HG03066 (cell line): ENCODE data around the gene PTPRN2.
"Not testable (repeated sequence)": the region's sequence is repeated elsewhere in the genome, so short reads cannot be mapped to it uniquely, and the experiment has no call there.

Experiments
- ATAC-seq: cut with Tn5 transposase; IDR thresholded peaks from one replicate; pipeline ENCODE4 v1.9.1; 2021; ENCODE audit warnings: low read depth; ENCODE audit not compliant: unreplicated experiment

PTPRN2 gene

DNA sequence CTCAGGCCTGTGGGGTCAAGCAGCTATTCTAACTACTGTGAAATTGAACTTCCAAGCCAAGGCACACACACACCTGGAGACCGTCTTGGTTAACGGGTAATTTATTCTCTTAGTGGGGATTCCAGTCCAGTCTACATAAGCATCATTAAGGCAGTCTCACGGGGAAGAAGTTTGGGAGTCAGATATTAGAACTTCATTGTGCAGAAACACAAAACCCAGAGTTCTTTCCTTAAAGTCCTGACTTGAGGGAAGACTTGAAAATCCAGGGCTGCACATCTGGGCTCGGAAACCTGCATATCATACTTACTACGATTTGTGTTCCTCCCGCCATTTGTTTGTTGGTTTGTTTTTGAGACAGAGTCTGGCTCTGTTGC is 112.0 kb downstream of the PTPRN2 start:
- ATAC-seq = no peak

DNA sequence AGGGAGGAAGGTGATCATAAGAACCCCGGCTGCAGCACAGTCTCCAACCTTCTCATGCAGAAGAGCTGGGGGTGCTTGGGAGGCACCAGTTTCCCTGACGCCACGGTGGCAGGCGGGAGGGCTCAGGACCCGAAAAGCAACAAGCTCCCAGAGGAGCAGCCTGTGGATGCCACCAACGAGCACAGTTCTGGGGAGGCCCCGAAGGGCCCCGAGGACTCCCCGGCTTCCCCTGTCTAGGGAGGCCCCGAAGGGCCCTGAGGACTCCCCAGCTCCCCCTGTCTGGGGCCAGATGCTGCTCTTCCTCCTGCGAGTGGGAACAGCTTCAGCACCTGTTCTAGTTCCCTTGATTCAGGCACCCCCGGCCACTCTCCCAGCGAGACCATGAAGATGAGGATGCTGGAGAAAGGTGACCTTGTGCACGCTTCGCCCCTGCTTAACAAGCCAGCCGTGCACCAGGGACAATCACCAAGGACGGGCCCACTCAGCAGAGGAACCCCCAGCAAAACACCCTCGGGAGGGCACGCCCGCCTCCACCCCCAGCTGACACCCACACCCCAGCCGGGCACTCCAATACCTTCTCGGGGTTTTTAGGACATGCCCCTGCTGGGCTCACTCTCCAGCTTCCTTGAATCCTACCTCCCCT is 112.5 kb downstream of the PTPRN2 start:
- ATAC-seq = no peak

DNA sequence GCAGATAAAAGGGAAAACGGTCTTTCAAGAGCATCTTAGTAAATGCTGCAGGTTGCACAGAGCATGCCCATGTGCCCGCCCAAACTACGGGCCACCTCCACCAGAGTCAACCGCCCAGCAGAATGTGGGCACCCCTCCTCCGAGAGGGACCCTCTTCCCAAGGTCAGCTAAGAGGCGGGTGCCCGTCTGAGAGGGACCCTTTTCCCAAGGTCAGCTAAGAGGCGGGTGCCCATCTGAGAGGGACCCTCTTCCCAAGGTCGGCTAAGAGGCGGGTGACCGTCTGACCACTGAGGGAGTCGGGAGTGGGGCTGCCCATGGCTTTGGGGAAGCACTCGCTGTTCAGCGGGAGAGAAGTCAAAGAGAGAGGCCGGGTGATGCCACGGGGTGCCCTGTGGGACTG is 113.1 kb downstream of the PTPRN2 start:
- no peak for ATAC-seq

DNA sequence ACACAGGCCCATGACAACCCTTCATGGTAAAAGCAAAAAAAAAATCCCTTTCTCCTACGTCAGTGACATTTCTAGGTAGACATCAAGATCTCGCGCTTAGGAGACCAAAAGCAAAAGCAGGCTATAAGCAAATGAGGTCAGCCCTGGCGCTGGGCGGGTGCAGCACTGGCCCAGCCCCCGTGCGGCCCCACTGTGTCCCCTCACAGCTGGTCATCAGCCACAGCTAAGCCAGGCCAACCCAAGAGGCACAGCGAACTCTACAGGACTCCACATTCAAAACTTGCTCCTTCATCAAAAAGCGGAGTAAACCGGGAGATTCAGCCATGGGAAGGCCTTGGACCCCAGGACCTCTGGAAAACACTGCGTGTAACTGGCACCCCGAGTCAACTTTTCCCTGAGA is 113.7 kb downstream of the PTPRN2 start:
- ATAC-seq = no peak

DNA sequence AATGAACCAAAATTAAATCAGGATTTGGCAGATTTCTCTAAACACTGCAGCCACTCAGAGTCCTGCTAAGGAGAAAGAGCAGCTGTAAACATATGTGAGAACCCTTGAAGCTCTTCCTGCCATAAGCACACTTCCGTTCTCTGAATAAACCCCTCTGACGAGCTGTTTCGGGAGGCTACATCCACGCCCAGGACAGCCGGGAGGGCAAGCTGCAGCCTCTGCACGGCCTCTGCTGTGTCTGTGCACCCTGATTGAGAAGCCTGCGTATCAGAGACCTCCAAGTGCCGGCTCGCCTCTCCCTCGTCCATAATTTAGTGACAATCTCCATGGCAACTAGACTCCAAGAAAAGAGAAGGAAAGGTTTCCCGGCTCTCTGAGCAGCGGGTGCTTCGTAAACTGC is 114.4 kb downstream of the PTPRN2 start:
- no peak for ATAC-seq

DNA sequence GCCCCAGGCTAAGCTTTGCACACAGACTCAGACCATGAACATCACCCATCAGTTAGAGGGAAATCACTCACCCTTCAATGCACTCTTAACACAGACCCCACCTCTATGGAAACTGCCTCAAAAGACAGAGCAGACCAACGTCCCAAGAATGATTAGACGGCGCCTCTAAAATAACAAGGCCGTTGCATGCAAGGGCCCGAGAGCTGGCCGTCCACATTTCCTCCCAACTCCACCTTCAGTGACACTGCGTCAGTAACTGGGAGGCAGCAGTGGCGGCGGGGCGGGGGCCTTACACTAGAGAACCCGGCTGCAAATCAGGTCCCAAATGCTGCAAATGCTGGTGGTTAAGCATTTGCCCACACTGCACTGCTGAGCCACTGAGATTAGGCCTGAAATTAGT is 115.0 kb downstream of the PTPRN2 start:
- ATAC-seq = no peak

DNA sequence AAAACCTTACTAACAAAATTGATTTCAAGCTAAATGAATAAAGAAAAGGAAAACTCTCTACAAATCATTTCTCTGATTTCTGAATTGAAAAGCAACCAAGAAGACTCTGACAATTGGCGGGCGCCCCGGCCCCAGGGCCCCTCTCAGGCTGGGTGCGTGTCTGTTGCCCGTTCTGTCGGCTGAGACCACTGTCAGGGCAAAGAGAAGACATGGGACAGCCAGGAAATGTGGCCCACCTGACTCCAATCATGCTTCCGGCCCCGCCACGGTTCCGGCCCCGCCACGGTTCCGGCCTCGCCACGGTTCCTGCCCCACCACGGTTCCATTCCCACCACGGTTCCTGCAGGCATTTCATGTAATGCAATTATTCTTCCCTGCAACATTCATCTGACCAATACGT is 115.9 kb downstream of the PTPRN2 start:
- ATAC-seq = no peak

DNA sequence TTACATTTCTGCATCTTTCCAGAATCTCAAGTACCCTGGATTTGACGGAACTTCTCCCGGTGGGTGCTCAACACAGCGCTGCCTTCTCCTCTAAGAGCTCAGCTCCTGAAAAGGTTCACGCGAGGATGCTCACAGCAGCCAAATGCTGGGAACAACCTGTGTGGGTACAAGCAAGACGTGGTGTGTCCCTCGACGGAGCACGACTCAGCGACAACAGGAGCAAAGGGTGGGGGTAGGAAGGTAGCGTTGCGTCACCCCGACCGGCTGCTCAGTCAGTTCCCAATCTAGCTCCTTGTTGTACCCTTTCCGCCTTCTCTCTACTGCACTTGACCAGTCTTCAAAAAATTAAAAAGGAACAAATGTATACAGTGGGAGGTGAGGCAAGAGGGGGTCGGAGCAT is 117.3 kb downstream of the PTPRN2 start:
- ATAC-seq = no peak

DNA sequence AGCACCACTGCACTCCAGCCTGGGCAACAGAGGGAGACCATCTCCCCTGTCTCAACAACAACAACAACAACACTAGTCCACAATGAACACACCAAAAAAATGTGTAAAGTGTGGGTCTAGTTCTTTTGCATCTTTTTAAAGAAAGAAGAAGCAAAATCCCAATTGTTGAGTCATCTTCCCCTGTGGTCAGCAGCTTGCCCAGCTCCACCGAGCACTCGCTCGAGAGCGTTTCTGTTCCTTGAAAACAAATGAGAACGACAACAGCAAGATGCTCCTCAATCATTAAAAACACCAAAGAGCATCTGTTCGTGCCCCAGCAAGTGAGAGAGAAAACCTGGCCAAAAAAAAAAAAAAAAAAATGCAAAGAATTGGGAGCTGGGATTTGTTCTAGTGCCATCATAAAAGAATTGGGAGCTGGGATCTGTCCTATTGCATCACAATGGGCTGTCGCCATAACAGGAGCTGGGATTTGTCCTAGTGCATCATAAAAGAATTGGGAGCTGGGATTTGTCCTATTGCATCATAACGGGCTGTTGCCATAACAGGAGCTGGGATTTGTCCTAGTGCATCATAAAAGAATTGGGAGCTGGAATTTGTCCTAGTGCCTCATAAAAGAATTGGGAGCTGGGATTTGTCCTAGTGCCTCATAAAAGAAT is 118.1 kb downstream of the PTPRN2 start:
- ATAC-seq = no peak

DNA sequence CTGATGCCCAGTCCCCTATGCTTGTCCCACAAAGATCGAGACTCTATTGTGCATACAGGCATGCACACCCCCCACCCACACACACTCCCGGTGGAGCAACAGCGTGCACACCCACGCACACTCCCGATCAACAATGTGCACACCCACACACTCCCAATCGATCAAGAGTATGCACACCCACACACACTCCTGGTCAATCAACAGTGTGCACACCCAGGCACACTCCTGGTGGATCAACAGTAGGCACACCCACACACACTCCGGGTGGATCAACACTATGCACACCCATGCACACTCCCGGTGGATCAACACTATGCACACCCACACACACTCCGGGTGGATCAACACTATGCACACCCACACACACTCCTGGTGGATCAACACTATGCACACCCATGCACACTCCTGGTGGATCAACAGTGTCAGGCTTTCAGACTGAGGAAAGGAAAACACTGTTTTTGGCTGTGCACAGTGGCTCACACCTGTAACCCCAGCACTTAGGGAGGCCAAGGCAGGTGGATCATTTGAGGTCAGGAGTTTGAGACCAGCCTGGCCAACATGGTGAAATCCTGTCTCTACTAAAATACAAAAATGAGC is 118.8 kb downstream of the PTPRN2 start:
- ATAC-seq = no peak

DNA sequence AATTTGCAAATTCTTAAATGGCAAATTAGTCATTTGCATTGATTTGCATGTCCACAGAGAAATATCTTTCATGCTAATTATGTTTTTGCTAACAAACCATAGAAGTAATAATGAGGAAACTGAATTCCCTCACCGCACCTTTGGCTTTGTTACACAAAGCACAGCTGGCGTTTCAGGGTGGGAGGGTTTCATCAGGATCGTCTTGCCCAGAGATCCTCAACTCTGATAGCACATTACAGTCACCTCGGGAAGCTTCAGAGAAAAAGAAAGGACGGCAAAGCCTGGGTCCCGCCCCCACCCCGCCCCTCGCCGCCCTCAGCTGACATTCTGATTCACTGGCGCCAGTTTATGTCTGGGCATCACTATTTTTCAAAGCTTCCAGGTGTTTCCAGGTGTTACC is 119.4 kb downstream of the PTPRN2 start:
- ATAC-seq = no peak

DNA sequence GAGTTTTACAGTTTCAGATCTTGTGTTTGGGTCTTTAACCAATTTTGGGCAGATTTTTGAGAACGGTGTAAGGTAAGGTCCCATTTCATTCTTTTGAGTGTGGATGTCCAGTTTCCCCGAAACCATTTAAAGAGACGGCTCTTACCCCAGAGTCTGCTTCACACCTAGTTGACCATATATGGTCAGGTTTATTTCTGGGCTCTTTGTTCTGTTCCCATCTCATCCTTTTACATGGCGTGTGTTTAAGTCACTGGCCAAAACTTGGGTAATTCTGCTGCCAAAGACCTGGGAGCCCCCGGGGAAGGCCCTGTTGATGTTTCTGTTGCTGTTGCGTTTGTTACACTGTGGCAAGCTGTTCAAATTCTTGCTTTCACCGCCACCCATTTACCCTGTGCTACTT is 120.1 kb downstream of the PTPRN2 start:
- ATAC-seq = no peak

DNA sequence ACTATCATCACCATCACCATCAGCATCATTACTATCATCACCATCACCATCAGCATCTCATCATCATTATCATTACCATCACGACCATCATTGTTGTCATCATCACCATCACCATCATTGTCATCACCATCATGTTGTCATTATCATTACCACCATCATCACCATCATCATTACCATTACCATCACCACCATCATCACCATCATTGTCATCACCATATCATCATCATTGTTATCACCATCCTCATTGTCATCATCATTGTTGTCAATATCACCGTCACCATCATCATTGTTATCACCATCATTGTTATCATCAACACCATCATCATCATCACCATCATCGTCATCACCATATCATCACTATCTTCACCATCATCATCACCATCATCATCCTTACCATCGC is 124.3 kb downstream of the PTPRN2 start:
- ATAC-seq = no peak

DNA sequence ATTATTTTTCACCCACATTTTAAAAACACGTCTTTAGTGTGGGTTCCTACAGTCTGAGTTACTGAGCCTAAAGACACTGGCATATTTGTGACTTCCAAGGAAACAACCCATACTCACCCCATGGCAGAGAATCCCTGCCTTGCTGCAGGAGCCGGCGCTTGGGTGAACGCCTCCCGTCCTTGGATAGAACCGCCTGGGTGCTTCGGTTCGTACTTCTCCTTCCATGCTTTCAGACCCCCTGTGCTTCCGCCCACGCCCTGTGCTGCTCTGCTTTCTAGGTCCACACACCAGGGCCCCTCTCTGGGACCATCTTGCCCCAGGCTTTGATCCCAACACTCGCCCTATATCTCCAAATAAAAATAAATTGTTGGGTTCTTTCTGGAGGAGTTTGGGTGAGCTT is 125.8 kb downstream of the PTPRN2 start:
- no peak for ATAC-seq

DNA sequence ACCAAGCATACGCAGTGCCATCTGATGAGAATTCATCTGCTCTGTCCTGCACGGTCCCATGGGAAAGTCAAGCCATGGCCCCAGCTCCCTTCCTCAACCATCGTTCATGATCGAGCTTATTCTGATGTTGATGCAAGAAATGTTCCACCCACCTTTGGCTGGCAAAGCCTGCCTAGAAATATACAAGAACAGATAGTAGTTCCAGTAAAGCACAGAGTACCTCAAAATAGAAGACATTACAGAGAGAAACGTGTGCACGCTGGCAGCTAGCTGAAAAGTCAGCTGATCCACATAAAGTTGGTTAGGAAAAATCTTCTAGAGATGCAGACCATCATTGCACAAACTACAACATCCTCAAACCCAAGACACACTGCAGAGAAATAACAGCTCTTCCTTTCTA is 127.0 kb downstream of the PTPRN2 start:
- no peak for ATAC-seq

DNA sequence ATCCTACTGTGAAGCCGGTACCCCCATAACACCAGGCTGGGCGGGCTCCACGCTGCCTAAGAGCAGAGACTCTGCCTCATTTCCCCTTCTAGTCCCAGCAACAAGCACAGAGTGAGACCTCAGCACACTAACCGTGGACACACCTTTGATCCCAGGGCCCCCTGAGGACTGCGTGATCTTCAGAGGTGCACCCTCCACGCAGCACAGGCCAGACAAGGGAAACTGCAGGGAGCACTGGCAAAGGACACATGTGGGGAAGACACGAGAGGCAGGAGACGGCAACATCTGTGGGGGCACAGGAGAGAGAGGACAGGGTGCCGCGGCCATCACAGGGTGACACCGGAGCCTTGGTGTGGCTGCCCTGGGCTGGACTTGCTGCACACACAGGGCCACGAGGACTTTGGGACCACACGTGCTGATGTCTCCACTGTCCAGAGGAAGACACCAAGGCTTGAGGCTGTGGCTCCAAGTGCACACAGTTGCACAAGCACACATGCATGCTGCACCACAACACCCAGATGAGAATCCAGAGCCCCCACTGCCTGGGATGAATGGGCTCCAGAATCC is 128.8 kb downstream of the PTPRN2 start:
- ATAC-seq = no peak

DNA sequence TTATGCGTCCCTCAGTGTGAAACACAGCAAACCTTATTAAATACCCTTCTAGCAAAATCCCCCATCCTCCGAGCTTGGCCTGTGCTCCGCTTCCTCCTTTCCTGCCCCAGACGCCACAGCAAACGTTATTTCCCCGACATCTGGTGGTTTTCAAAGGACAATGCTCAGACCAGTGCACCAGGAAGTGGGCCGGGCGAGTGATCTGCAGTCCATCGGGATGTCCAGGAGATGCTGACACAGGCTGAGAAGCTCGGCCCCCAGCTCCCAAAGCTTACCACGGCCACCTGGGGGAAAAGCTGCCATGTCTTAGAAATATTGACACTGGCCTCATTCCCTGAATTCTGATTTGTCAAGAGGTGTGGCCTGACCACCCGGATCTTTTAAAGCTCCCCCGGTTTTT is 129.5 kb downstream of the PTPRN2 start:
- no peak for ATAC-seq

DNA sequence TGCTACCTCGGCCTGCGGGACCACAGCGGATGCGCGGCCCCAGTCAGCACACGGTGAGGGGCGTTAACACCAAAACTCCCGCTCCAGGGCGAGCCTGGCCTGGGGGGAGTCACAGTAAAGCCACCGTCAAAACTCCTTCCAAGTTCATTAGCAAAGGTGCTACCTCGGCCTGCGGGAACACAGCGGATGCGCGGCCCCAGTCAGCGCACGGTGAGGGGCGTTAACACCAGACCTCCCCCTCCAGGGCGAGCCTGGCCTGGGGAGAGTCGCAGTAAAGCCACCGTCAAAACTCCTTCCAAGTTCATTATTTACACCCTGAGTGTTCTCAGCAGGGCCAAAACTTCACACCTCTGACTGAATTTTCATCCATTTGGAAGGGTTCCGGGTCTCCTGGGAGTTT is 130.0 kb downstream of the PTPRN2 start:
- not testable (repeated sequence) for ATAC-seq

DNA sequence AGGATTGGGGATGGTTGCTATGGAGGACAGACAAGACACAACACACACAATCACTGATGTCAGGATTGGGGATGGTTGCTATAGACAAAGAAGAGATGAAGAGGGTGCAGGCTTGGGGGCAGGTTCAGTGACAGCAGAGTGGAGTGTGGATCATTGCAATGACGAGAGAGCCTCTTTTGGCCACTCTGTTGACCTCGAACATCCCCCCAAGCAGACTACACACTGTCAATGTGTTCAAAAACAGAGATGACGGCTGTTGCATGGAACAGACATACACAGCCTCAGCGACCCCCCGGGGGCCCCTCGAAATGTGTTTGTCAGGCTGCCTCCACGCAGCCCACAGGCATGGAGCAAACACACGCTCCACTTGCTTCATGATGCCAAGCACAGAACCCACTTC is 133.0 kb downstream of the PTPRN2 start:
- ATAC-seq = no peak

DNA sequence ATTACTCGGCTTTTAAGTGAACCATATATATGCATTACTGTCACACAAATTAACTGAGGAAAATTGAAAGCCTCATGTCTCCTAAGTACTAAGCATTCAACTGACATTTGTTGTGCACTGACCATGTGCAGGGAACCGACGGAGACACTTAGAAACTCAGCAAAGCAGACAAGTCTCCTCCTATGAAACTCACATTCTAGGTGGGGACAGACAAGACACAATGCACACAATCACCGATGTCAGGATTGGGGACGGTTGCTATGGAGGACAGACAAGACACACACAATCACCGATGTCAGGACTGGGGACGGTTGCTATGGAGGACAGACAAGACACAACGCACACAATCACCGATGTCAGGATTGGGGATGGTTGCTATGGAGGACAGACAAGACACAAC is 134.0 kb downstream of the PTPRN2 start:
- no peak for ATAC-seq

DNA sequence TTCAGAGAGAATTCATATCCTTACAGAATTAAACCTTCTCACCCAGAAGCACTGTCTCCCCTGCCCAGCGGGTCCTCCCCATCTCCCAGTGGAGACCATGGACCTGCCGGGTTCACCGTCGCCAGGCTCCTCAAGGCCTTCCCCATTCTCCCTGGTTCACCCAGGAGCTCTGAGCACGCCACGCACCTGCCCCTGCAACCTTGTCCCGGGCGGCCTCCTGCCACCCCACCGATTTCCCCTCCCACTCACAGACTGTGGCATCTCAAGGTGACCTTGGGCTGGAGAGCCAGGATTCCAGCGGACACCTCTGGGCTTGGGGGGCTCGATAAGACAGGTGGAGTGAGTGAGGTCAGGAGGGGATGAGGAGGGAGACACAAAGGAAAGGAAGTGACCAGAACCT is 135.3 kb downstream of the PTPRN2 start:
- no peak for ATAC-seq

DNA sequence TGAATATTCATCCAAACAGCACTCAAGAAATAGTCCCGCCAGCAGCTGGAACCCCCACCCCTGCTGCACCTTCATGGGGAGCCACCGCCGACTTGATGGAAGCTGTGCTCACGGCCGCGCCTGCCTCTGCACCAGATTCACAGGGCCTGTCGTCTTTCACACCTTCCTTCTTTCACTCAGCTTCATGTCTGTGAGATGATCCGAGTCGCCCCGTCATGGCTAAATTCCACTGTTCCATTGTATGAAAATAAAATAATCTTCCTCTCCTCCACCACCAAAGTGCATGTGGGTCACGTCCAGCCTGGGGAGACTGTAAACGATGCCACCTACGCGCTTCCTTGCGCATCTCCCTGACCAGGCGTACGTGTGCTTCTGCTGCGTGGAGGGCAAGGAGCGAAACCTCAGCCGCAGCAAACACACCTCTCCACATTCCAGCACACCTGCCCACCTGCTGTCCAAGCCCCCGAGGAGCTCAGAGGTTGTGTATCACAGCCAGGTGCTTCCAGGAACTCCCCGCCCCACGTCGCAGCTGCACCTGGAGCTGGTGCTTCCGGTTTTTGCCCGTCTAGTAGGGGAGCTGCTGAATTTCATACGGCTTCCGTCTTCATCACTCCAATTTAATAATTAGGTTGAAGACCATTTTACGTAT is 137.0 kb downstream of the PTPRN2 start:
- ATAC-seq = no peak
